Stimulated activated CD4-positive, alpha-beta T cell treated with anti-CD3 and anti-CD28 coated beads, Interleukin-12 subunit alpha, Interleukin-12 subunit beta, amount 100 ng/mL, for 48 hours (primary cell): Measurements from ENCODE around the gene ECI2.

Experiments
- DNase-seq, 3 donors: peaks; one replicate each; pipeline ENCODE4 v3.0.0-alpha.2; 2020; ENCODE audit warnings: low read depth in 2 of 3, low spot score in 1 of 3

The ECI2 gene

DNA sequence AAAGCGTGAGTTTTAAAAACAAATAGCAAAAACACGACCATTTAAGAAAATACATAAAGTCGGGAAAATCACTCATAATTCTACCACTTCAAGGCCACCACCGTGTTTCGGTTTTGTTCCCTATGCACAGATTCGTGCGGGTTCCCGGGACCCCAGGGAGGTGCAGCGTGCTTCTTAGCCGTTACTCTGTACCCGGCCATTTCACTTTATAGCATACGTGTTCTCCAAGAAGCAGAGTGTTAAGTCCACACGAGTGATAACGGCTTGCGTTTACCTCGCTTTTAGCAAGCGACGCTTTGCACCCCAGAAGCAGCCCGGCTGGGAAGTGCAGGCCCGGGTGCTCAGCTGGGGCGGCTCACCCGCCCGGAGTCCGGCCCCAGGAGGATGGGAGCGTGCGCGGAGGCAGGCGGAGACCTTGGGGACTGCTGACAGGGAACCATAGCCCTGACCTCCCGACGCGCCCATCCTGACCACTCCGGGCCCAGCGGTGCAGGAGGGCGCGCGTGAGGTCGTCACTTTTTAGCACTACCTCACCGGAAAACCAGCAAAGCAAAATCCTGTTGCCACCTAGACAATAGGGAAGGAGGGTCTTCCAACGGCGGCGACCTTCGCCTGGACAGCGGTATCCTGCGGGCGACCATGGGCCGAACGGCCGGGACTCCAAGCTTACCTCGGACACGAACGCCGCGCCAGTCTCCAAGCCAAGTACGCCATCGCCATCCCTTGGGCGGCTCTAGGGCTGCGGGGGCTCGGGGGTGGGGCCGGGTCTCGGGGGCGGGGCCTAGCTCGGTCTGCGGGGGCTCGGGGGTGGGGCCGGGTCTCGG lies at the start of gene ECI2:
Gene ECI2, minus strand, starts transcription at position 735 of the 824 bp plus-strand sequence. Its CDS starts 15 bp downstream, at position 720.
- peak; percentile 14 to 47 (median 27) for DNase-seq

GRCh38 chr6:4180652-4181255 lies 45.4 kb upstream of the ECI2 start:
- no peak for DNase-seq

DNA sequence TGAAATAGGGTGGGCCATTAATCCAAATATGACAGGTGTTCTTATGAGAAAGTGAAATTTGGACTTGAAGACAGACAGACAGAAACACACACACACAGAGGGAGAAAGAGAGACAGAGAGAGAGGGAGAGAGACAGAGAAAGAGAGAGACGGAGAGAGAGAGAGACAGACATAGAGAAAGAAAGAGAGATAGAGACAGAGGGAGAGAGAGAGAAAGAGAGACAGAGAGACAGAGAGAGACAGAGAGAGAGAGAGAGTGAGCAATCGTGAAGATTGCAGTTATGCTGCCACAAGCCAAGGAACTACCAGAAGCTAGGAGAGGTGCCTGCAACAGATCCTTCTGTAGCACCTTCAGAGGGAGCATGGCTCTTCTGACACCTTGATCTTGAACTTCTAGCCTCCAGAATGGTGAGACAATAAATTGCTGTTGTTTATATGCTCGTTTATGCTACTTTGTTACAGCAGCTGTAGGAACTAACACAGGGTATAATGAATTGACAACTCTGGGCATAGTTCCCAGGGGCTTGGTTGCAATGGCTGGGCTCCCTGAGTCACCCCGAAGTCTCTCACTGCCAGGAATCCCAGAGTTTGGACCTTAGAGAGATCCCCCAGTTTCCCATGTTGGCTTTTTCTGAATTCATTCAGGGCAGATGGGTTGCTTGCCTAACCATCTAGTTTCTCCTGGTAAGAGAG lies 44.7 kb upstream of the ECI2 start:
- DNase-seq = no peak

DNA sequence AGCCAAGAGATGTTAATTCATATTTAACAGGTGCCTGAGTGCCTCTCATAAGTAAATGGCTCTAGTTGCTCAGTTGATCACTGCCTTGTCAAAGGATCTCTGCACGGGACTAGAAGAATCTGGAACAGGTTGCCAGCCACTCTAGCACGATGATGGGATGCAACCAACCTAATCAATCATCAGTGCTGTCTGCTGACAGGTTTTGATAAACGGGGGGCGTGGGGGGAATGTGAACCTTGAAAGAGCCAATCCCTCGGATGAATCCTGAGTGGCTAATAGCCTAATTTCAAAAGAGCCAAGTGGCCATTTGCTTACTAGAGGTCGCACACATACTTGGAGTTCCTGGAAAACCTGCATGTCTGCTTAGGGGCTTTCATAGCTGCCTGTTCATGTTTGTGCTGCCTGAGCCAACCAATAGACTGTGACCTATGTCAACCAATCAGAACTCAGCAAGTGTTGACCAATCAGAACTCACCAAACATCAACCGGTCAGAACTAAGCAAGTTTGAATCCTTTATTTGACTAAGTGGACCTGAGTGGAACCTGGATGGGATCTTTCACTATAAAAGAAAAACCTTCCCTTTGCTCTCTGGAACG lies 43.5 kb upstream of the ECI2 start:
- no peak for DNase-seq

DNA sequence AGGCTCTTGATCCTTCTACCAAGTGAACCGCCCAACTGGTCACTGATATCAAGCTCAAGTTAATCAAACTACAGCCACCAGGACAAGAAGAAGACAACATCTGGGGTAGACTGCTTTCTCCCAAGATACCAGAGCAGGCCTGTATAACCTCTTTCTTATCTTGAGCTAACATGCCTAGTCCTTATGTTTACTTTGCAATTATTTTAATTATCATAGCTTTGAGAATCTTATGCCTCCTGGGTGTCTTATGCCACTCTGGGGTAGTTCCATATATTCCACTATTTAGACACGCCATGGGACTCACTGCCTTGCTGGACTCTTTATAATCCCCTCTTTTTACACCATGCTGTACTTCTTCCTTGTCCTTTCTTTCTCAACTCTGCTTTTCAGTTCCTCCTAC lies 41.5 kb upstream of the ECI2 start:
- no peak for DNase-seq

DNA sequence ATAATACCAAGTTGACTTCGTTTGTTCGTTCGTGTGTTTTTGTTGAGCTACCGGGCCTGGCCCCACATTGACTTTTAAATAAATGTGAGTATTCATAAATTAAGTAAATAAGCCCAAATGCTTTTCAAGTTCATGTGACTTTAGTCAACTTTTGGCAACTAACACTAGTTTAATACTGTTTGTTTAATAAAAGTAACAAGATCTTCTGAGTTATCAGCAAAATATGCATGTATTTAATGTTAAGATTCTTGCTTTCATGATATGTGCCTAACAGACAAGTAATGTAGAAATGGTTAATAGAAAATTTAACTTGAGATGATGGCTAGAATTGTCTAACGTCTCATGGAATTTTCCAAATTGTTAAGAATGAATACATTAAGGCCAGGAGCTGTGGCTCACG lies 38.7 kb upstream of the ECI2 start:
- DNase-seq = no peak

DNA sequence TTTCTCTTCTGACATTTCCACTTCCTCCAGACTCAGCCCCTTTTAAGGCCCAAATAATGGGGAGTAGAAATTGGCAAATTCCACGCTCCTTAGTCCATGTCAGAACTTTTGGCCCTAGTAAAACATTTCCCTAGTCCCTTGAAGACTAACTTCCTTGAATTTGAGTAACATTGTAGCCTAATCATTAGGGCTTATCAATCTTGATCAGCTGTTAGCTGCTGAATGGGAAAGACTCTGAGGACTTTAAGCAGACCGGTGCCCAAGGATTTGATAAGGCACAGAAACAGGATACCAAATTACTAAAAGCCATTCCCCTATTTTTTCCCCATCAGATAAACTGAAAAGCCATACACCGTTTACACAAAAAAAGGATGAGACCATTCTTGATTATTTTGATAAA lies 37.0 kb upstream of the ECI2 start:
- DNase-seq = no peak

- DNase-seq = no peak
Measured at GRCh38 chr6:4170297-4170696, 34.9 kb upstream of the ECI2 start.

GRCh38 chr6:4169028-4169789 lies 33.8 kb upstream of the ECI2 start:
- DNase-seq = no peak

DNA sequence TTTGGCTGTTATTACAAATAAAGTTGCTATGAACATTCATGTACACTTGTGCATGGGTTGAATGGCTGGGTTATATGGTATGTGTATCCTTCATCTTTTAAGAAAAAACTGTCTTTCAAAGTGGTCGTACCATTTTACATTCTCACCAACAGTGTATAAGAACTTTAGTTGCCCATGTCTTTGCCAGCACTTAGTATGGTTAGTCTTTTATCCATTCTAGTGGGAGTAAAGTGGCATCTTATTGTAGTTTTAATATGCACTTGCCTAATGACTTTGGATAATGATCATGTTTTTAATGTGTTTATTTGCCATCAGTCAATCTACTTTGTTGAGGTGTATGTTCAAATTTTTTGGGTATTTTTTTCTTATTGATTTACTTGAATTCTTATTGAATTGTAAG lies 32.5 kb upstream of the ECI2 start:
- DNase-seq = no peak

- no peak for DNase-seq
Measured at GRCh38 chr6:4167123-4167522, 31.7 kb upstream of the ECI2 start.

GRCh38 chr6:4164456-4164855 lies 29.1 kb upstream of the ECI2 start:
- DNase-seq = no peak

DNA sequence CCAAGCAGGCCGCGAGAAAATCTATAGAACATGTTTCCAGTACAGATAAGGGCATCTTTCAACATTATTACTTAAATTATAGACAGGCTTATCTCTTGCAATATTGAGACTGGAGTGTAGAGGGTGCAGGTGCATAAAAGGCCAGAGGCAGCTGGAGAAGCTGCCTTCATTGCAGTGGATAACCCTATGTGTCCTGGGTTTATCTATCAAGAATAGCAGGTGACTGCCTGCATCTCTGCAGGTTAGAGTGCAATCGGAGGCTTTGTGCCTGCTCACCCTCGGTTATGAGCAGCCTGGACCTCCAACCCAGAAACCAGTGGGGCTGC lies 28.7 kb upstream of the ECI2 start:
- DNase-seq = no peak

DNA sequence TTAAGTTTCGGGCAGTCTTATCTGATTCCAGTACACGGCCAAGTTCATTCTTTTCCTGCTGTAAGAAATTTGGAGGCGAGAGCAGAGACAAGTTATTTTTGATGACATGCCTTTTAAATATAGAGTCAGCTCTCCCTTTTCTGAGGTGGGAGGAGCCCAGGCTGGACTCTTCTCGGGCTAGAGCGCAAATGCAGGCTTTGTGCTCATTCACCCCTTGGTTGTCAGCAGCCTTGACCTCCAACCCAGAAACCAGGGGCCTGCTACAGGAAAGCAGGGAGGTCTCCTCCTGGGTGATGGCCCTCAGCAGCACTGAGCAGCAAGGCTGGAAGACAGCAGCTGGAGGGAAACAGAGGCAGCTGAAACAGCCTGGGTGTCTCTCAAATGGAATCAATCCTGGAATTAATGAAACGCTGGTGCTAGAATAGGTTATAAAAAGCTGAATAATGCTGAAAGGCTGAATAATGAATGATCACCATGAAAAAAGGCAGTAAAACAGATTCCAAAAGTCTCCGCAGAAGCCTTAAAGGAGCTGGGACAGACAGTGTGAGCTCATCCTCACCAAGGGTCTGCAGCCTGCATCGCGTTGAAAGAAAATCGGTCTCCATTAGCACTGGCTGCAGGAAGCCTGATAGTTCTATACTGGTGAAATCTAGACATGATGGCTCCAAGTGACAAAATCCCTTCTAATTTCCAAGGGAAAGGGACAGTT lies 28.2 kb upstream of the ECI2 start:
- DNase-seq = no peak

GRCh38 chr6:4162370-4162769 lies 27.0 kb upstream of the ECI2 start:
- DNase-seq = no peak

DNA sequence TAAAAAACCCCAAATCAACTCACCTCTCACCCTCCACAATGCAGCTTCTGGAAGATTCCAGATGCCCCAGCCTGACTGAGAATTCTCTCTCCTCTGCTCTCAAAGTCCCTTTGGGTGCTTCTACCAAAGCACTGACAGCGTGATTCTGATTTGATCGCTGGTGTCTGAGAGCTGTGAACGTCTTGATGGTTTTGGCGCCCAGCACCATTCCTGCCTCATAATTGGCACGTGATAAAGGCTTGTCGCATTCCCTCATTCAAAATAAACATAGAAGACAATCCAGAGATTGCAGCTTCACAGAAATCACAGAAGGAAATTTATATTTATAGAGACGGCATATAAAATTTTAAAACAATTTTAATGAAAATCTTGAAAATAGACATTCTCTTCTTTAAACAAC lies 24.1 kb upstream of the ECI2 start:
- DNase-seq = no peak

DNA sequence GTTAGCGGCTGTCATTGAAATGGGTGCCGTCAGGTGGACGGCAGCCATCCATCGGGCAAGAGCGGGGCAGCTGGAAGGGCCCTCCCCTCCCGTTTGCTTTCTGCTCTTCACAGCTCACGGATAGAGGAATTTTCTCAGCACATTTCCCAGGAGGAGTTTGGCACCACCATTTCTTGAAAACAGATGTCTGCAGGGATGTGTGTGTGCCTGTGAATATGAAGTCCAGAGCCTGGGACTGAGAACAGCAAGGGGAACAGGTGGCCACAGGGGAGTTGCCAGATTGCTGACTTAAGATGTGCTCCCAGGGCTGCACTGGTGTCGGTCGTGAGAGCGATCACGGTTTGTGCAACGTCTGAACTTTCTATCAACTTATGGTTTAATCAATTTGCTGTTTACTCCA lies 22.1 kb upstream of the ECI2 start:
- no peak for DNase-seq

GRCh38 chr6:4155848-4156466 lies 20.6 kb upstream of the ECI2 start:
- peak; percentile 60 to 88 (median 73) for DNase-seq

DNA sequence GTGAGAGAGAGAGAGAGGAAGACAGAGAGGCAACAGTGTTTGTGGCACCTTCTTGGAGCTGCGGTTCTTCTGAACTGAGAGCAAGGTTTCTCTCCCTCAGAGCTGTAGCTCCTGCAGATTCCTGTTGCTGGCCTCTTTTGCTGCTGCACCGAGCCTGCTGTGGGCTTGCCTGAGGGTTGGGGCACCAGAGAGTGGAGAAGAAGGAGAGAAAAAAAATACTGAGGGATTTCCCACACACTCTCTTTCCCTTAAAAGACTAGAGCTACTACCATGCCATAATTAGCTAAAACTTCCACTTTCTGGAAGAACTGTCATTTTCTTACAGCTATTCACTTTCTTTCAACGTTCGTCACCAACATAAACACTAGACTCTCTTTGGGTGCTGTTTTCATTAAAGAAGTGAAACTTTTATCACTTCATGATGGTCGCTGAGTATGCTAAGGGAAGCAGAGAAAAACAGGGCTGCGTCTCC lies 18.2 kb upstream of the ECI2 start:
- DNase-seq = no peak

DNA sequence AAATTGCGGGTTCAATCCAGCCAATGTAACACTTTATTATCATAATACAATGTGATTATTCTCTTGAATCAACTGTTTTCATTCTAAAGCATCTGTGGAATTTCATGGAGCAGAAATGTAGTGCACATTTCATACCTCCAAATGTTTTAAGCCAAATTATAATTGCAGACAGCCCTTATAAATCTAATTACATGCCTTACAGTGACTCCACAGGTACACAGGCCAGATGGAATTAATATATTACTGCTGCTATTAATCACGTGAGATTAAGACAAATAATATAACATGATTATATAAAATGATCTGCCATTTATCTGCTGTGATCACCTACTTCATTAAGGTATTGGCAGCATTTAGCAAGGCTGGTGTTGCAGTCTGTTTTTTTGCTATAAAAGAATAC lies 9.7 kb upstream of the ECI2 start:
- no peak for DNase-seq
